Psoas muscle (tissue), 8 donors: ENCODE data around the gene TFG. TPM values are rescaled to one million over a fixed set of nuclear protein-coding genes. Genes with fewer than 3 reads are reported as not detected.

Source experiments
- ATAC-seq, 4 donors: fragments of 200-7000 bp; cut with Tn5 transposase; one replicate each; pipeline ENCODE4 v1.9.1; 2020; ENCODE audit warnings: moderate library complexity in 3 of 4, mild to moderate bottlenecking in 2 of 4
- DNase-seq, 2 donors: peaks; one replicate each; pipeline ENCODE4 v3.0.0-alpha.2; 2020
- H3K27ac ChIP-seq: fragments of 200-600 bp; one replicate; pipeline ENCODE4 v1.8.0; 2022
- H3K27me3 ChIP-seq, 3 donors: fragments of 200-600 bp in 1 of 3; one replicate each; pipeline versions ENCODE4 v1.6.1 to v1.8.0; 2013 to 2022; ENCODE audit warnings: low read length in 2 of 3, mild to moderate bottlenecking in 2 of 3, moderate library complexity in 1 of 3; ENCODE audit not compliant: insufficient read depth in 3 of 3
- H3K36me3 ChIP-seq, 2 donors: fragments of 200-600 bp in 1 of 2; one replicate each; pipeline versions ENCODE4 v1.6.1 to v1.8.0; 2013 to 2022; ENCODE audit warnings: low read depth in 1 of 2, mild to moderate bottlenecking in 1 of 2, moderate library complexity in 1 of 2; ENCODE audit not compliant: insufficient read depth in 1 of 2
- H3K4me1 ChIP-seq: fragments of 200-600 bp; one replicate; pipeline ENCODE4 v1.8.0; 2022
- H3K4me3 ChIP-seq: fragments of 200-600 bp; one replicate; pipeline ENCODE4 v1.8.0; 2022; ENCODE audit warnings: mild to moderate bottlenecking
- H3K9me3 ChIP-seq: fragments of 200-600 bp; one replicate; pipeline ENCODE4 v1.8.0; 2022
- WGBS, 3 donors: extraction: QIAGEN DNeasy Blood & Tissue Kit; methylation state at CpG; one replicate each; pipeline versions ENCODE4 v1.1.6 to v1.1.7; 2013; 5-methylcytosine and 5-hydroxymethylcytosine counted together
- intact Hi-C, 2 donors: fragments of 100-400 bp; cut with DNase I; formaldehyde crosslinking; loops; one replicate each; pipeline versions ENCODE4 v1.11.0 to v1.14.2; 2022
- polyA plus RNA-seq, 3 donors: library from polyadenylated mRNA; stranded (reverse); fragments of 200-250 nt; gene quantifications; one replicate each; pipeline ENCODE4 v1.2.3, GENCODE V29; 2013
- total RNA-seq, 4 donors: library from RNA; stranded (reverse); fragmentation: NEBNext Ultra II Directional in 2 of 4; extraction: Animal tissue kit (Norgen Biotek cat#: 25700) in 2 of 4; gene quantifications; one replicate each; pipeline versions ENCODE4 v1.2.1 to v1.2.4, GENCODE V29; 2021 to 2023
- TF ChIP-seq, protein P1 (sequence below): fragments of 200-600 bp; IDR thresholded peaks from one replicate; pipeline ENCODE4 v1.8.0; 2022; ENCODE audit warnings: antibody characterized with exemption
- donor health status: healthy with polysubstance abuse.
- donor health status: DM: no; HTN: no; CAD: no; lungs with moderate emphysema.
- donor health status: Bipolar disorder and iron deficiency.
- donor health status: healthy.
- donor health status: DM: yes; HTN: yes; CAD: no.
- donor health status: DM: no; HTN: no; CAD: no.
- donor health status: DM: no; HTN: no; CAD: no.
- donor health status: DM: yes; HTN: yes; CAD: no.

Gene TFG
- total and polyA plus RNA-seq, 7 donors: 55.8 to 129 (median 65.8) TPM

DNA sequence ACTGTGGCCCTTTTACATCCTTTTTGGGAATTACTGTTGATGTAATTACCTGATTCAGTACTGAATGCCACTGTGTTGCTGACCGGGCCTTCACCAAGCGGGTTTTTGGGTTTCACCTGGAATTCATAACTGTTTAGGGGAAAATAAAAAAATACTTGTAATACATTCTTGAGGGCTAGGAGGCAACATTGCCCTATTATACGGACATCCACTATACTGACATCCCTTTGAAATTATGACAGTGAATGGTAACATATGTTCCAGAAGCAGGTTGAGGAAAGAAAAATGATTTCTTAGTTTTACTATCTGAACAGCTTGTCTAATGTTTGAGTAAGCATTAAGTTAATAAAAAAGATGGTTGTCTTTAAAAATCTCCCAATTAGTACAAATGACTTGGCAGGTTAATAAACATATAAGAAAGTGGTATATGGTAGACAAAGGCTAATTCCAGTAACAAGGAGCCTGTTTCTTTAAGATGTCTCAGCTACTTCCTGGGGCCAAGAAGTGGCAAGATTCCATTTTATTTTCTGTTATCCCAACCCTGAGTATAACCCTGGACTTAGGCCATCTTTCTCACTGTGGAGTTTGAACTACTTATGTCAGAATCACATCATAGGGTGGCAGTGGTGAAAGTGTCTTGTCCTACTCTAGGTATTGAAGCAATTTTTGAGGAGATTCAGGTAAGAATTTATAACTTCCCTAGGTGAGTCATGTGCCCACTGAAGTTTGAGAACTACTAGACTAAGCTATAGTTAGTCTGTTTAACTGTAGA is 45.5 kb downstream of the TFG start:
- TF ChIP-seq, protein P1, sequence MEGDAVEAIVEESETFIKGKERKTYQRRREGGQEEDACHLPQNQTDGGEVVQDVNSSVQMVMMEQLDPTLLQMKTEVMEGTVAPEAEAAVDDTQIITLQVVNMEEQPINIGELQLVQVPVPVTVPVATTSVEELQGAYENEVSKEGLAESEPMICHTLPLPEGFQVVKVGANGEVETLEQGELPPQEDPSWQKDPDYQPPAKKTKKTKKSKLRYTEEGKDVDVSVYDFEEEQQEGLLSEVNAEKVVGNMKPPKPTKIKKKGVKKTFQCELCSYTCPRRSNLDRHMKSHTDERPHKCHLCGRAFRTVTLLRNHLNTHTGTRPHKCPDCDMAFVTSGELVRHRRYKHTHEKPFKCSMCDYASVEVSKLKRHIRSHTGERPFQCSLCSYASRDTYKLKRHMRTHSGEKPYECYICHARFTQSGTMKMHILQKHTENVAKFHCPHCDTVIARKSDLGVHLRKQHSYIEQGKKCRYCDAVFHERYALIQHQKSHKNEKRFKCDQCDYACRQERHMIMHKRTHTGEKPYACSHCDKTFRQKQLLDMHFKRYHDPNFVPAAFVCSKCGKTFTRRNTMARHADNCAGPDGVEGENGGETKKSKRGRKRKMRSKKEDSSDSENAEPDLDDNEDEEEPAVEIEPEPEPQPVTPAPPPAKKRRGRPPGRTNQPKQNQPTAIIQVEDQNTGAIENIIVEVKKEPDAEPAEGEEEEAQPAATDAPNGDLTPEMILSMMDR: no peak
- 59 to 78% (median 66%) methylated on average over 3 of the region's 3 CpGs for WGBS, 3 donors
- Histone ChIP-seq H3K36me3 (peaks cover 8 to 28% of the 10 kb centered on the region in 2 donors), H3K27ac (no peak overlapping the region), H3K4me1 (peaks cover 30% of the 10 kb centered on the region), H3K9me3 (no peaks in the 10 kb centered on the region), H3K27me3 (no peaks in the 10 kb centered on the region), H3K4me3 (no peak overlapping the region)
- intact Hi-C loops: no loop called here
- no peak for DNase-seq
- peak in 3 of 4 donors; percentile 18 to 54 (median 46) for ATAC-seq

DNA sequence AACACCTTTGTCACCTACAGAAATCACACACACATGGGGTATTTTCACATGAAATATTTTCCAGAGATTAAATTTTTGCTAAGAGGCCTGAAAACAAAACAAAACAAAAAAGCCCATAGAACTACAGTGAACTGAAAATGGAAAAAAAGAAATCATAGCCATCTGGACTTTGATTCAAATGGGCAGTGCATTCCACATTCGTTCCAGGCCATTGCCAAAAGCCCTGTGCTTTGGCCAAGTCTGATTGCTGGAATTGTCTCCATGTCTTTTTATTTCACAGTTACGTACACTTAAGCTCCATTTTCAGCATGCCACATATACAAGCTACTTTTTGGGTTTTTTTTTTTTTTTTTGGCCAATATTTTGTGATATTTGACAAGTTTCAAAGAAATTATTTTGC is 47.1 kb downstream of the TFG start:
- DNase-seq (peak; percentile 26 to 59), ATAC-seq (peak in 3 of 4 donors; percentile 42 to 48 (median 42))
- 10 to 13% (median 10%) methylated on average over 2 of the region's 2 CpGs for WGBS, 3 donors
- H3K27me3 ChIP-seq: no peaks in the 10 kb centered on the region
- TF ChIP-seq, protein P1: no peak
- H3K4me1 ChIP-seq: peaks cover 30% of the 10 kb centered on the region
- H3K27ac ChIP-seq: no peak overlapping the region
- H3K9me3 ChIP-seq: no peaks in the 10 kb centered on the region
- H3K36me3 ChIP-seq: peaks cover 4 to 11% of the 10 kb centered on the region in 2 donors
- intact Hi-C loops: no loop called here
- H3K4me3 ChIP-seq: no peak overlapping the region

DNA sequence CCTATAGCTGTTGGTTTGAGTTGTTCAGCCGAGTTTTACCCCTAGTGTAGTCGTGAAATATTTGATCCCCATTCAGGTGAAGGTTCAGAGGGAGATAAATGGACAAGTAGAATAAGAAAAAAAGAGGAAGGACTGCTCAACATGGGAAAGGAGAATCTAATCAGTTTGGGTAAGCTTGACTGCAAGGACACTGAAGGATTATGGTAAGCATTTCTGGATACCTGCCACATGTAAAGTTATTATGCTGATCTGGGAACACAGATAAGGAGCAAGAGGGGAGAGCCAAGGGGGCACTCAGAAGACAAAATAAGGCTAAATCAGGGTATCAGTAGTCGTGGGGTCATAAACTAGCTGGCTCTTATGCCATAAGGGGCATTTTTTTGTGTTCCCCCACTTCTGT is 49.9 kb downstream of the TFG start:
- WGBS, 3 donors: 46 to 69% (median 55%) methylated on average over 3 of the region's 3 CpGs
- ATAC-seq: no peak
- Histone ChIP-seq H3K4me3 (no peak overlapping the region), H3K9me3 (no peaks in the 10 kb centered on the region), H3K36me3 (peaks cover 0 to 2% of the 10 kb centered on the region in 2 donors), H3K27ac (no peak overlapping the region), H3K4me1 (peaks cover 22% of the 10 kb centered on the region), H3K27me3 (no peaks in the 10 kb centered on the region)
- no peak for DNase-seq
- TF ChIP-seq, protein P1: no peak
- intact Hi-C loops: no loop called here

DNA sequence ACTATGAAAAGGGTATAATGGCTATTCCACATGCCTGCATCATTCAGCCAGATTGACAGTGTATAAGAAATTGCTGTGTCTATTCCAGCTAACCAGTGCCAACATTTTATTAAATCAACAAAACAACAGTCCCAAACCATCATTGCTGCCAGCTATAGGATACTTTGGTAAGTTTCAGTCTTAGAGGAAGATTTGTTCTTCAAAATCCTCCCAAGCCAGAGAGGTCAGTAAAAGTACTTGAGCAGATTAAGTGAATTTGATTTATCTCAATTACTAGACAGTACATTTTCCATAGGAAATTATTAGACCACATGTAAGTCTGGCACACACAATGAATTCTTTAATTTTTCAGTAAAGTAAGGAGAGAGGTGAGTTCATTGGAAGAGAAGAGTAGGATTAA is 50.7 kb downstream of the TFG start:
- intact Hi-C loops: no loop called here
- Histone ChIP-seq H3K9me3 (no peaks in the 10 kb centered on the region), H3K4me1 (peaks cover 14% of the 10 kb centered on the region), H3K36me3 (no peaks in the 10 kb centered on the region), H3K4me3 (no peak overlapping the region), H3K27ac (no peak overlapping the region), H3K27me3 (no peaks in the 10 kb centered on the region)
- TF ChIP-seq, protein P1: no peak
- ATAC-seq: no peak
- DNase-seq: no peak

DNA sequence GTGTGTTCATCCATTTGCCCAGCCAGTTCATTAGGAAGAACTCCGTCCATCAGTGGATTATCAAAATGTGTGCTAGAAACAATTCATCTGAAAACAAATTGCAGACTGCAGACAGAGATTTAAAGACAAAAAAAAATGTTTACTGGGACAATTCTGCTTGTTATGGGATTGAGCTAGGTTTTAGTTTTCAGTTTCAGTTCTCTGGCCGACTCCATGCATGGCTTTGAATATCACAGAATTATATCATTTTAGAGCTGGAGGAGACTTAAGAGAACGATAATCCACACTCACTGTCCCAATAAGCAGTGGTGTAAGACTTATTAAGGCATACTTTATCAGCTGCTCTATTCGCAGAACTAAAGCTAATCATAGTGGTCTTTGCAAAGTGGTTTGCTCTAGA is 51.1 kb downstream of the TFG start:
- Histone ChIP-seq H3K4me3 (no peak overlapping the region), H3K36me3 (no peaks in the 10 kb centered on the region), H3K27me3 (no peaks in the 10 kb centered on the region), H3K9me3 (no peaks in the 10 kb centered on the region), H3K4me1 (peaks cover 13% of the 10 kb centered on the region), H3K27ac (no peak overlapping the region)
- 33 to 53% (median 39%) methylated on average over 4 of the region's 4 CpGs for WGBS, 3 donors
- DNase-seq (no peak), ATAC-seq (no peak)
- TF ChIP-seq, protein P1: no peak
- intact Hi-C loops: no loop called here
